Right lobe of liver (tissue), 6 donors: ENCODE data around the gene LRRC8E. TPM values are rescaled to one million over a fixed set of nuclear protein-coding genes. Genes with fewer than 3 reads are reported as not detected.

ENCODE experiments used
- ATAC-seq, 4 donors: fragments of 200-7000 bp; cut with Tn5 transposase; one replicate each; pipeline ENCODE4 v1.9.1; 2020; ENCODE audit warnings: mild to moderate bottlenecking in 4 of 4, moderate library complexity in 4 of 4
- DNase-seq, 3 donors: peaks; one replicate each; pipeline ENCODE4 v3.0.0-alpha.2; 2020
- H3K27ac ChIP-seq, 3 donors: fragments of 200-600 bp; one replicate each; pipeline ENCODE4 v1.8.0; 2022
- H3K27me3 ChIP-seq, 2 donors: fragments of 200-600 bp; one replicate each; pipeline ENCODE4 v1.8.0; 2022
- H3K36me3 ChIP-seq, 4 donors: fragments of 200-600 bp; sonication (generic) in 1 of 4; one replicate each; pipeline versions ENCODE4 v1.5.1 to v1.8.0; 2017 to 2022; ENCODE audit warnings: control low read depth in 1 of 4
- H3K4me1 ChIP-seq, 4 donors: fragments of 200-600 bp; sonication (generic) in 1 of 4; one replicate each; pipeline versions ENCODE4 v1.5.1 to v1.8.0; 2017 to 2022; ENCODE audit warnings: control low read depth in 1 of 4
- H3K4me3 ChIP-seq, 3 donors: fragments of 200-600 bp; one replicate each; pipeline ENCODE4 v1.8.0; 2022
- H3K9me3 ChIP-seq, 4 donors: fragments of 200-600 bp; sonication (generic) in 1 of 4; one replicate each; pipeline versions ENCODE4 v1.5.1 to v1.8.0; 2017 to 2022; ENCODE audit warnings: control low read depth in 1 of 4
- CTCF ChIP-seq, 4 donors: fragments of 200-600 bp in 3 of 4; fragments of 450-650 bp in 1 of 4; IDR thresholded peaks; one replicate each; pipeline versions ENCODE4 v1.5.1 to v1.8.0; 2016 to 2022; ENCODE audit warnings: antibody characterized with exemption in 4 of 4, mild to moderate bottlenecking in 2 of 4
- POLR2A ChIP-seq: fragments of 450-650 bp; IDR thresholded peaks from one replicate; pipeline ENCODE4 v1.6.1; 2017; ENCODE audit warnings: antibody characterized with exemption, mild to moderate bottlenecking
- WGBS: methylation state at CpG from one replicate; pipeline ENCODE4 v1.1.6; 2018; ENCODE audit warnings: low coverage, low lambda C conversion rate; ENCODE audit not compliant: insufficient coverage; ENCODE audit errors: missing lambda C conversion rate; 5-methylcytosine and 5-hydroxymethylcytosine counted together
- intact Hi-C, 2 donors: fragments of 100-400 bp; cut with DNase I; formaldehyde crosslinking; loops; one replicate each; pipeline versions ENCODE4 v1.11.2 to v1.14.1; 2022
- total RNA-seq, 6 experiments: library from RNA; depleted of rRNA in 2 of 6; stranded (reverse); fragments of >200 nt in 2 of 6; fragmentation: NEBNext Ultra II Directional in 3 of 6; extraction: Animal tissue kit (Norgen Biotek cat#: 25700) in 3 of 6; gene quantifications; one replicate each; pipeline versions ENCODE4 v1.1.0 to v1.2.4, GENCODE V29; 2016 to 2023
- donor health status: DM: no; HTN: yes; CAD: no.
- donor health status: DM: no; HTN: no; CAD: no.
- donor health status: DM: no; HTN: no; CAD: no.
- donor health status: DM: no; HTN: yes; CAD: no.
- donor health status: DM: no; HTN: yes; CAD: no.

LRRC8E gene
- total RNA-seq, 6 experiments from 2014 or later, result 1.5 to 9.6 (median 3.5) TPM

DNA sequence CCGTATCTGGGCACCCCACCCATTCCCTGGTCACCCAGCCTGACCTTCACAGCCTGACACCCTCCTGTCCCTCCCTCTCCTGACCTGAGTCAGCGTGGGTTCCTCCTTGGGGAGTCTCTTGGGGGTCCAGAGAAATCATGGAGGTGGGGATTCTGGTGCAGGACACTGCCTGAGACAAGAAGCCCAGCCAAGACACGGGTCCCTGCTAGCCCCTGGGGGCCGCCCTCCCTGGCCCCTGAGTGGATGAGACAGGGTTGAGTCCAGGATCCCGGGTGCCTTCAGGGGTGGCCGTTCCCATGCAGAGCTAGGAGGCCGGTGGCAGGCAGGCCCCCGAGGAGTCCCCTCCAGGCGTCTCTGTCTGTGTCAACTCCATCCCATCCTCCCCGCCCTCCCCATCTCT lies 17.0 kb downstream of the LRRC8E start:
- intact Hi-C loops, result loop anchor here (5.0 to 10.0 kb wide), 2 partner anchors 50 to 58 kb away; no protein-coding TSS in a partner anchor
- H3K36me3 ChIP-seq, result peaks cover 0 to 5% (median 2%) of the 10 kb centered on the region in 4 donors
- 40% methylated on average over 2 of the region's 10 CpGs for WGBS
- TF ChIP-seq CTCF (IDR thresholded peaks at IDR 0.05) (no peak), POLR2A (no peak)
- no peaks in the 10 kb centered on the region for H3K9me3 ChIP-seq
- peak in 1 of 3 donors; percentile 48 for DNase-seq
- H3K27ac ChIP-seq, result no peak overlapping the region
- H3K4me1 ChIP-seq, result peaks cover 0 to 16% (median 4%) of the 10 kb centered on the region in 4 donors
- ATAC-seq, result no peak
- H3K27me3 ChIP-seq, result no peaks in the 10 kb centered on the region
- no peak overlapping the region for H3K4me3 ChIP-seq

GRCh38 chr19:7905859-7906258 lies 17.5 kb downstream of the LRRC8E start:
- peaks cover 0 to 16% (median 4%) of the 10 kb centered on the region in 4 donors for H3K4me1 ChIP-seq
- H3K9me3 ChIP-seq, result no peaks in the 10 kb centered on the region
- H3K27ac ChIP-seq, result no peak overlapping the region
- intact Hi-C loops, result loop anchor here (5.0 to 10.0 kb wide), 2 partner anchors 51 to 59 kb away; no protein-coding TSS in a partner anchor
- DNase-seq (no peak), ATAC-seq (no peak)
- 77% methylated on average over 7 of the region's 10 CpGs for WGBS
- peaks cover 0 to 9% (median 7%) of the 10 kb centered on the region in 4 donors for H3K36me3 ChIP-seq
- no peak overlapping the region for H3K4me3 ChIP-seq
- no peaks in the 10 kb centered on the region for H3K27me3 ChIP-seq
- TF ChIP-seq CTCF (IDR thresholded peaks at IDR 0.05), result no peak
- TF ChIP-seq POLR2A, result no peak

GRCh38 chr19:7907122-7907521 lies 18.8 kb downstream of the LRRC8E start:
- H3K27ac ChIP-seq, result no peak overlapping the region
- DNase-seq (no peak), ATAC-seq (no peak)

DNA sequence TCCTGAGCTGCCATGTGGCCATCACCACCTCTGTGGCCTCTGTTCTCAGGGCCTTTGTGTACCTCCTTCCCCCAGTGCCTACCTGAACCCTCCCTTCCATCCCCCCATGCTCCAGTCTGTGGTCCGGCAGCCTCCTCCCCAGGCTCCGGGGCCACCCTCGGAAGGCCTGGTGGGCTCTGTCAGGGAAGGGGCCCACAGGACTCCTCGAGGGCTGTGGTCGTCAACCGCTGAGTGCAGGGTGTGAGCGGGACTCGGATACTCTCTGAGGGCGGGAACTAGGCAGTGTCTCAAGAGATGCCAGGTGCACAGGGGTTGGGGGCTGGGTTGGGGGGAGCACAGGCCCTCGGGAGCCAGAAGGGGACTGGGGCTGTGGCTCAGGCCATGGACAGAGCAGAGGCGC lies 19.2 kb downstream of the LRRC8E start:
- 100% methylated on average over 7 of the region's 11 CpGs for WGBS
- no peak for ATAC-seq
- Histone ChIP-seq H3K9me3 (no peaks in the 10 kb centered on the region), H3K36me3 (peaks cover 0 to 24% (median 8%) of the 10 kb centered on the region in 4 donors), H3K27me3 (no peaks in the 10 kb centered on the region), H3K4me1 (peaks cover 0 to 13% (median 3%) of the 10 kb centered on the region in 4 donors), H3K4me3 (no peak overlapping the region), H3K27ac (no peak overlapping the region)
- TF ChIP-seq CTCF (IDR thresholded peaks at IDR 0.05) (no peak), POLR2A (no peak)
- intact Hi-C loops, result loop anchor here (5.0 to 10.0 kb wide), 2 partner anchors 53 to 60 kb away; no protein-coding TSS in a partner anchor
- no peak for DNase-seq

More at GRCh38 chr19:7907122-7907521, 18.8 kb downstream of the LRRC8E start:
- Histone ChIP-seq H3K27me3 (no peaks in the 10 kb centered on the region), H3K4me3 (no peak overlapping the region), H3K9me3 (no peaks in the 10 kb centered on the region), H3K4me1 (peaks cover 0 to 16% (median 4%) of the 10 kb centered on the region in 4 donors), H3K36me3 (peaks cover 0 to 21% (median 7%) of the 10 kb centered on the region in 4 donors)
- no peak for TF ChIP-seq CTCF (IDR thresholded peaks at IDR 0.05)
- intact Hi-C loops, result loop anchor here (5.0 to 10.0 kb wide), 2 partner anchors 52 to 60 kb away; no protein-coding TSS in a partner anchor
- 96% methylated on average over 6 of the region's 19 CpGs for WGBS
